Measurements from ENCODE around the gene PFDN1.

PFDN1 gene

DNA sequence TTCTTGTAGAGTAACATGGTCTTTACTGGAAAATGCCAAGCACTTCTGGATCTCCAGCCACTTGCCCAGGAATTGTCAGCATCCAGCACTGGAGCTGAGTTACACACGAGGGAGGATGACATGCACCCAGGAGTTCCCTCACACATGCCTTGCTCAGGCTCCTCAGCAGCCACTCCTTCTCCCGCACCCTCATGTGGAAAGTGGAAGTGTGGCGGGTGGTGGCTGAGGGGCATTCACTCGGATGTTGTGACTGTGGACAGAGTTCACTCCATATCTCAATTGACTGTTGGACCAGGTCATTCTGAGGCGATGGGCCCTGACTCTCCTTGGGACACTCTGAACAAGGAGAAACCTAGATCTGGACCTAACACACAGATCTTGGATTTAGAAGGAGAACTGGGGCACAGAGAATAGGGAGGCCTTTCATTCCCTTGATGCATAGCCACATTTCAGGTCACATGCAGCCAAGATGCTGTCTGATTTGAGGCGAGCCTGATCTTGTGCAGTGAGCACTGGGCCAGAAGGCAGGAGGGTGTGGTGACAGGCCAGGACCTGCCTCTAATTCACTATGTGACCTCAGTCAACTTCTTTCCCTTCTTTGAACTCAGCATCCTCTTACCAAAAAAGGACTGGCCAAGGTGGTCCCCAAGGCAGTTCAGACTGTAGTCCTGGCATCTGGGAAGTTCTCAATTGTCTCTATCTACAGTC is 65.9 kb downstream of the PFDN1 start:
- no peak for DNase-seq

DNA sequence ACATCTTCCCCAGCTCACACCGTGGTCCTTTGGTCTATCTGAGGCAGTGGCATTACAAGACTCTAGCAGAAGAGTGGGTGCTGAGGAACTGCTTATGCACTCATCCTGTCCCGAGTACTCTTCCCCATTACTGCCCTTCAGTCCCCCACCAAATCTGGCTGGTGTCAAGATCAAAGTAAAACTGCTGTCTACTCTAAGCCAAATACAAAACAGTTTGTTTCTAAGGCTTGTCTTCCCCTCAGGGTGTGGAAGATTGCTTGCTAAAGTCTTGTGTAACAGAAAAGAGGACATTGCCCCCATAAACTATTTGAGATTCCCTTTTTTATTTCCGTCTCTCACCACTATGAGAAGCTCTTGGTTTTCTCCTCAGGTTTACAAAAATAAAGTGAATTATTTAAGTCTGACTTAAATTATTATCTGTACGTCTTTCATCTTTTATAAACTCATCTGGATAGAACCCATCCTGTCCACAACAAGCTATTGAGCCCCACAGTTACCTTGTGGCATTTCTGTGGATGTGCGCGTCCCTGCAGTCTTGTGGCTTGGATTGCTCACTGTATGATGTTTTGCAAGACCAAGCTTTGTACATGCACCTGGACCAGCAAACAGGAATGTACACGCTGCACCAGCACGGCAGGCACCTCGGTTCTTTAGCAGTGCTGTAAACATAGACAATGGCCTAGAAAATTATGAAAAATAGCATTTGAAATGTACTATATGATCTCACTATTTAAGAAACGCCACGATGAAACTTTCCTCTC is 66.9 kb downstream of the PFDN1 start:
- DNase-seq, result no peak

DNA sequence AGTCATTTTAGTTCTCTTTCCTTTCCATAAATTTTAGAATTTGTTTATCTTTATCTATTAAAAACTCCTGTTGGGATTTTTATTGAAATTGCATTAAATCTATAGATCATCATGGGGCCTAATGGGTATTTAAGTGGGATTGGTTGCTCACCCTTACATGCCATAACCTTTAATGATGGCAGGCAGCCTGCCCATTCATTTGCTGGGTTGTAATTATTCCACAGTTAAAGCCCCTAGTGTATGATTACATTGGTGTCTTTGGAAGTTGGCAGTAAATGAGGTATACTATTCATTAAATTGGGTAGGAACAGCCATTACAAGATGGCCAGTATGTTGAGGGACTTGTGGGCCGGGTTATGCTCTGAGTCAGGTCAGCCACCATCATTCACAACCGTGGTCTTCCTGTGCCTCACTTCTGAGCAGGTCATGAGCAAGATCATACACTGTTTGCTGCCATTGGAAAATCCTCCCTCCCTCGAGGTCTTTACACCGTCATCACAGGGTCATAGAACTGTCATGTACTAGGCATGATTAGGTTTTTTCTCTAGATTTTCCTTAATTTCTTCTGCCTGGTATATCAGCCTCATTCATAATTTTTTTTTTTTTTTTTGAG is 68.4 kb downstream of the PFDN1 start:
- no peak for DNase-seq

DNA sequence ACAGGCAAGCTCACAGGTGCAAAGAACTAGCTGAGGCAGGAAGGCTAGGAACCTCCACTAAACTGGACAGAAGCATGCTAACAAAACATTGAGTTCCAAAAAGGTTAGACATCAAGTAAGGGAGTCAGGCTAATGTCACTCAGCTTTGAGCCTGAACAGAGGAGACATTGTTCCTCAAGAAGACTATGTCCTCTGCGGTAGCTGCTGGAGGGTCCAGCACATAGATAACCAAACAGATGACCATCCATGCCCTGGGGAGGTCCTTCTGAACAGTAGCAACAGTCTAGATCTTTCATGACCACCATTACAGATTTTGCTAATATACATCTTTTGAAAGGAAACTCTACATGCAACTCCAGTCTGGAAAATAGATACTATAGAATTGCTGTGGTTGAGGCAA is 70.2 kb downstream of the PFDN1 start:
- no peak for DNase-seq

DNA sequence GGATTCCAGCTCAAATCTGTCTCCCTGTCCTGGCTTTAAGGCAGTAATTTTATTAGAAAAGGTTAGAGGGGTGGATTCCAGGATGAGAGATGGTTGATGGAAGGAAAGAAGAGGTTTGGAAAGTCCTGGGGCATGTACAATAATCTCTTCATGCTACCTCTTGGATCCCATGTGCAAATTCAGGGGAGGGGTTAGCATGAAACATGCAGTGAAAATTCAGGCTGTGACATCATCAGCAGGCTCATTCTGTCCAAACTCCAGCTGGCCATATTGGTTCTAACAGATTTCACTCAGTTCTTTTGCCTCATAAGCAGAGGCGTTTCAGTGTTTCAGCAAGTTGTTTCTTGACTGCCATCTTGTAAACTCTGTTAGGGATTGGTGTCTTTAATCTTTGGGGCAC is 72.5 kb downstream of the PFDN1 start:
- DNase-seq, result no peak

DNA sequence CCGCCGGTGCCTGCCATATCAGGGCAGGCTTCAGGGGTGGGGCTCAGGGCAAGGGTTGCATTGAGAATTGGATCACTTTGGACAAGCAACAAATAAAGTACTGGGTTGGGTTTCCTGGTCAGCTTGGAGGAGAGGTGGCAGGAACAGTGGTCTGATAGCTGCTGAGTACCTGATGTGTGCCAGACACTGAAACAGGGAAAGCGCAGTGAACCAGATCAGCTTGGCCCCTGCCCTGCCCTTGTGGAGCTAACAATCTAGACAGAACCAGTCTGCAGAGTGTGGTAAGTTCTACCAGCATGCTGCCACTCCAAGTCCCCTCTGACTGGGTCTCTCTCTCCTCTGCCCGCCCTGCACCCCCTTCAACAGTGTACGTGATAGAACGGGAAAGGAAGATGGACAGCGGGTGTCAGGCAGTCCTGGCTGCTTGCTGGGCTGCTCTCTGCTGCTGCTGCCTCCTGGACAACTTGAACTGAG is 74.5 kb downstream of the PFDN1 start:
- DNase-seq, result no peak

DNA sequence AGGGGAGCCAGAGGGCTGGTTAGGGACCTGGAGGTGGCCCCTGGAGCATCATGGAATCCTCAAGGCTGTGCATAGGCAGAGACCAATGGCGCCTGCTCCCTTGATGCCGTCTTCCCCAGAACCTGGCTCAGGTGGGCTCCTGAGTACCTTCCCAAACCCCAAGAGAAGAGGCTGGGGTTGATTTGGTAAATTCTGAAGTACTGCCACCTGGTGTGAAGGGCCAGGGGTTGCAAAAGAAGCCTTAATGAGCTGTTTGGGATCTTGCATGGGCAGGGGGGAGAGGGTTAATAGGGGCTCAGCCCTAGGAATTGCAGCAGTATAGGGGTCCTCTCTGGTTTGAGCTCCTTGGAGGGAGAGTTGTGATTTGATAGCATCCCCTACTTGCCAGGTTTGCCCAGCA is 75.9 kb downstream of the PFDN1 start:
- no peak for DNase-seq

DNA sequence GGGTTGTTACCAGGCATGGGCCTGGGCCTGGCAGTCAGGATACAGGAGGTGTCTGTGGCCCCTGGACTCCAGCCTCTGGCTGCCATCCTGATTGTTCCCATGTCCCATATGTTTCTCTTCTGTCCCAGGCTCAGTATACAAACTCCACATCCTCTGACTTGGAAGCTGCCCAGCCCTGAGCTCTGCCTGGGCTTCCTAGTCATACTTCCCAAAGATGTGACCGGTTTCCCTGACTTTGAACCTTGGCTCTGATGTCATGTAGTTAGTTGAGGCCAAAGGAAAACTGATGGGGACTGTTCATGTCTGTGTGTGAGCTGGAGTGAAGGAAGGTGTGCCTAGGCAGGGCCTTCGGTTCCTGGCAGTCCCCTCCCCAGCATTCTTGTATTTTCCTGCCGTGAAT is 77.5 kb downstream of the PFDN1 start:
- no peak for DNase-seq

DNA sequence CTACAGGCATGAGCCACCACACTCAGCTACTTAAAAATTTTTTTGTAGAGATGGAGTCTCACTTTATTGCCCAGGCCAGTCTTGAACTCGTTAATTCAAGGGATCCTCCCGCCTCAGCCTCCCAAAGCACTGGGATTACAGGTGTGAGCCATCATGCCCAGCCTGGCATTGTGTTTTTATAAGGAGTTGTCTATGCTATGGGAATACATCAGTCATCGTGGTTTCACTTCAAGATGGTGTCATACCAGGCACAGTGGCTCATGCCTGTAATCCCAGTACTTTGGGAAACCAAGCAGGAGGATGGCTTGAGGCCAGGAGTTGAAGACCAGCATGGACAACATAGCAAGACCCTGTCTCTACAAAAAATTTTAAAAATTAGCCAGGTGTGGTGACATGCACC is 78.2 kb downstream of the PFDN1 start:
- no peak for DNase-seq

DNA sequence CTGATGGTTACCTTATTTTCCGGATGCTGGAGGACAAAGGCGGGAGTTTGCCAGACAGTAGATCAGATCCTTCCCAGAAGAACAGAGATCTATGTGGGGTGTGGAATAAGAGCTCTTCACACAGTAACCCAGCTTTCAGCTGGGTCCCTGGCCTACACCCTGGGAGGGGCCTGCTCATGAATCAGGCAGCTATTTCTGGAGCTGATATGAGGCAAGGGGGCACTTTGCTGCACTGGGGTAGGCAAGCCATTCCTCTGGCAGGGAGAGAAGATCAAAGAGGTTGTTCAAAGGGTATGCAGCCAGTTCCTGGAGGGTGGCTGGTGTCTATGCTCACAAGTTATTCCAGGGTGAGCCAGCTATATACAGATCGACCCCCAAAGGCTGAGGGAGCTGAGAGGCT is 79.3 kb downstream of the PFDN1 start:
- no peak for DNase-seq

DNA sequence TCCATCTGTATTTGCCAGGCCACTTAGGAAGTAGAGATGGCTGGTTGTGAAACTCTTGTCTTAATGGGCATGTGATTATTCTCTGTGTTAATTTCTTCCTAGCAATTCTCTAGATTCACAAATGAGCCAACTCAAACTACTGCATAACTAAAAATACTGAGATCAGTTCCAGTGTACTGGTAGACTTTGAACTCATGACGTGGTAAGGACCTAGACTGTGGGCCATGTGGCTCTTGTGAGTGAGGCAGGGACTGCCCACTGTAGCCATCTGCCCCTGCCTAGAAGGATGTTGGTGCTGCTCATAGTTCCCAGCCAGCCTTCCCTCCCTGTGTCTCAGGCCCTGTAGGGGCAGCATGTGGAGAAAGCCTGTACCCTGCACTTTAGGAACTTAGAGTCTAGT is 80.5 kb downstream of the PFDN1 start:
- no peak for DNase-seq

DNA sequence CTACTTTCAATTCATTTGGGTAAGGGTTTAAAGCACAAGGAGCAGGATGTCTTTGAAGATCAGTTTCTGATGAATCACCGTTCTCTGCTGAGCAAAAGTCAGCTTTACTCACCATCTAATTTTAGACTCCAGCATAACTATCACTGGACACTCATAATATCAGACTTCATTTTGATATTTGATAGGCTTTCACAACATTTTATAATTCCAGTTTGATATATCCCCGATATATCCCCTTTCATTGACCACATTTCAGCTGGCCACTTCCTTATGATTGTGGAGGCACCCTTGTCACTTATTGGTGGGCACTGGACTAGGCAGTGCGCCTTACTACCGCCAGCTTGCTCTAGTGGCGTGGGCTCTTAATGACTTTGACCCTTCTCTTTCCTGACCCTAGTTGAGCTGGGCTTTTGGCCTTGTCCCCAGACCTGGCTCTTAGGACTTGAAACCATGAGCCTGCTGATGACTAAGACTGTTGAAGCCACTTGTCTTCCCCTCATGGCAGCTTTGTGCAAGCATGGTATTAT is 81.1 kb downstream of the PFDN1 start:
- no peak for DNase-seq

DNA sequence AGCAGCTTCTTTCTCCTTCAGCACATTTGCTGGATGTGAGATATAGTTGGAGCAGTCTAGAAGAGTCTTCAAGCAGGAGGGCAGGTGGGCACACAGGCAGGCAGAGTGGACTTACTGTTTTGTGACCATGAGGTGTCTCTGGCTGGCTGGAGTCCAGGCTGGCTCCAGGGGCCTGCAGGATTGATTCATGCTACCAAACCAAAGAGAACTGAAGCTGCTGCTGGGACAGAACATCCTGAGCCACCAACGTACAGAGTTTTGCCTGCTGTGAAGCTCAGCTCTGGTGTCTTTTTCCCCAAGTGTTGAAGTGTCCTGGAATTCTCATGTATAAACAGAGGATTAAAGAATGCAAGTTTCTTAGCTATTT is 82.2 kb downstream of the PFDN1 start:
- no peak for DNase-seq

DNA sequence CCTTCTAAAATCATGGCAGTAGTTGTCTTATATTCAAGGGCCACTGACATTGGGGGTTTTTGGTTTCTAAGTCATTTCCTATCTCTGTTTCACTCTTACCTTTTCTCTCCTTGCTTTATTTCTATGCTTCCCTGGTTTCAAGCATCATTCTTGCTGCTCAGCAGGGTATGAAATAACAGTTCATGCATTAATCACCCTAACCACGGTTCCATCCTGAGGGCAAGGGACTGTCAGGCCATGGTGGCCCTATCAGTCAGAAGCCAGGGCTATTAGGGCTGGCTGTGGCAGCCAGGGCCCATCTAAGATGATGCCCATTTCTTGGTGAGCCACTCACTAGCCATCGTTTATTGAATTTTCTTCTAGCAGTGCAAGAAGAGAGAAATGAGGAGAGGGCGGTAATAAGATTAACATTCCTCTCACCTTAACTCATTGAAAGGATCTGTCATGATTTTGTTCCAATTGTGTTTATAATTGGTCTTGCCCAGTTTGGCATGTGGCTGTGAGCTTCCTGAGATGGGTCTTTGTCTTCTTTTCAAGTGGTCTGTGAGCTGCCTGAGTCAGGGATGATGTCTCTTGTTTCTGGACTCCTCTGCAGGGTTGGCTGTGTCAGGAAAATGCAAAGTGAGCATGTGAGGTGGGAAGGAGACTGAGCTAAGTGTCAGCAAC is 82.7 kb downstream of the PFDN1 start:
- no peak for DNase-seq

DNA sequence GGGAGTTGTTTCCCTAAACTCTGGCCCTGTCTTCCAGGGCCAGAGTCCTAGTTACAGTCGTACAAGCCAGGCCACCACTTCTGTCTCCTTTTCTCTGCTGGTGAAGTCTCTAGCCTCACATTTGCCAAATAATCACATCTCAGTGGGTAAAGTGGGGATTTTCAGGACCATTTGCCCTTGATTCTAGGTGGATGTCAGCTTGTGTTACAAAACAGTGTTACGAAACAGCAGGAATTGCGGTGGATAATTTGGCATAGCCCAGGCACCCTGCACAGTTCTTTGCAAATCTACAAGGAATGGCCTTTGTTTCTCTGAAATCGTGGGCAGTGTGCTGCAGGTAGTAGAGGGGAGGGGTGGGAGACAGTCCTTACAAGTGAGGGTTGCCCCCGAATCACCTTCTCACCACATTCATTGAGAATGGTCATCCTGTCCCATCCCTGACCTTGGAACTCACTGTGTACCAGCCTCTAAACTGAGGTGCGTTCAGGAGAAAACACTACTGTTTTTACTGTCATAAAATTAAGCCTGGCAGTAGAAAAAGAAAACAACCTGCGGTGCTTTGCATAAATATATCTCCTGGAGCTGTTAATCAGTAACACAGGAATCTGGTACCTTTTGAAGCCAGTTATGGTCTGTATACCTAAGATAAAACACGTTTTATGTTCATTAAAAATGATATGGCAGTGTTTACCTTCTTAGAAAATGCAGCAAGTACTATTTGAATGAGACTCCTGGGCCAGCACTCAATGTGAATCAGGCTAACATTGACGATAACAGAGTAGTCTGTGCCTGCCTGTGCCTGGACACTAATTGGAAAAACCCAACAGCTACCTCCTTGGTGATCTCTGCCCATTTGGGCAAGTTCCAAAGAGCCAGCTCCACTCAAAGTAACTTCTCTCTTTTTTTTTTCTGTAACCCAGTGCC is 83.6 kb downstream of the PFDN1 start:
- DNase-seq, result no peak

DNA sequence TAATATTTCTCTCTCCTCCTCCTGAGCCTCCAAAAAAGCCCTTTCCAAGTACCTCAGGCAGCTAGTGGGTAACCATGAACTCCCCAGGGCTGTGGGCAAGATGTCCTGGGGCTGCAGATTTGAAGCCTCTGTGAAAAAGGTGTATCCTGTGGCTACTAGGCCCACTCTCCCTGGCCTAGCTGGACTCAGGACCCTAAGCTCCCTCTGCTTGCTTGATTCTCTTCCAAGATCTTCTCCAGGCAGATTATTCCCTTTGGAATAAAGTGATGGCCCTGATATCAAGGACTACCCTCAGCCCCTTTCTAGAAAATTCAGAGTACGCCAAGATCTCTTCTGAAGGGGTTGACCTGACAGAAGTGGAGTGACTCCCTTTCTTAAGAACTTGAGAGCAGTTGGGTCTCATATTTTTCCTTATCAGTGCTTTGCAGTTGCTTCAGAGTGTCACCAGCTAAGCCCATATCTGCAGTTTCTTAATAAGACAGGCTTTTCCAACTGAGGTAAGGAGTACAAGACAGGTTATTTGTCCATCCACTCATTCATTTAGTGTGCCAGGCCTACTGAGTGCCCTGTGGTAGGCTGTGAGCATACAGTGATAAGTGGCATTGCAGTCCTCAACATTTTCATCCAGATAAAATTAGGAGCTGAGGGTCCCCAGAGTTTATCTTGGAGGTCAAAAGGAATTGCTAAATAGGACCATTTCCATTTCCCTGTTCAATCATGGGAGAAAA is 85.4 kb downstream of the PFDN1 start:
- no peak for DNase-seq

DNA sequence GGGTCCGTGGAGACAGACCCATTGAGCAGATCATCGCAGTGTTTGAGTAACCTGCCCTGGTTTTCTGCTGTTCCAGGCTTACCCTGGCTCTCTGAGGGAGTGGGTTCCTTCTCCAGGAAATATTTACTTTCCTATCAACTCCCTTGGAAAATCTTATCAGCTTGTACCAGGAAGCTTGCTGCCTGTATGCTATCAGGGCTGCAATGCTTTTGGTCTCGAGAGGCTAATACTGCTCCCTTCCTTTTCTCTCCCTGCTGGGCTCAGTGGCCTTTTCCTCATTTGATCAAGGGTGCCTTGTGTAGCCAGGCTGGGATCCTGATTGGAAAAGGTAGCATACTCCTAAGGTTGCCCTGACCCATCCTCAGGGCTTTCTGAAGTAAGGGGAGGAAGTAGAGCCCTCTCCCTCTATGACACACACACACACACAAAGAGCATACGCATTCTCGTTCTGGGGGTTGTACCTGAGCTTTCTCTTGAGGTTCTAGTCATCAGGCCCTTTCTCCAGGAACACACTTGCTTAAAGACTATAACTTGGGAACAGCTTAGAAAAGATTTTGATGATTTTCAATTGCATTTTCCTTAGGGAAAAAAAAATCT is 86.3 kb downstream of the PFDN1 start:
- no peak for DNase-seq

DNA sequence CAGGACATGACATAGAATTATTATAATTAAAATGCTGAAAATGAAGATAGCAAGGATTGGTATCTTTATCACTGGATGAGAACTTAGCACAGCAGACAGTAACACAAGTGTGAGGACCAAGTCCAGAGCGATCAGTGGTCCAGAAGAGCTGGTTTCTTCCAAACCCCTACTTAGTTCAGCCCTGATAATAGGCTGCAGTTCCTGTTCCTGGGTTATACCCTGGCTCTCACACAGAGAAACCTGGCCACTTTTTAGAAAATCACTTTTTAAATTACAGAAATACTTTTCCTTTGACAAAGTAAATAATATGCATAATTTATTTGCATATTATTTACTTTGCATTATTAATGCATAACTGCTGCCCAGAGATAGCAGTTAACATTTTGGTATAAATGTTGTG is 87.6 kb downstream of the PFDN1 start:
- DNase-seq, result no peak

DNA sequence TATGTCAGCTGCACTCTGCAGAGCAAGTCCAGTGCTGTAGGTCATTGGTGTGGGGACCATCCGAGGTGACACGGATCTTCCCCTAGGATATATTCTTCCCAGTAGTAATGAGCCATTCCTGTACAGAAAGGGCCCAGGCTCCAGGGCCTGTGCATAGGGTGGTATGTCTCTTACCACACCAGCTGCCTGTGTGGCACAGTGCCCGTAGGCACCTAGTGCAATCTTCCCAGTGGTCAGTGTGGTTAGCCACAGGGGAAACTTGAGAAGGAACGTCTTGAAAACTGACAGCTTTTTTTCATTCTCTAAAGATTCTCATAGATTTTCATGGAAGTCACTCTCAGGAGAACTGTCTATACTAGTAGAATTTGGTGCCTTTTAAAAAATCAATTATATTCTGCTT is 88.1 kb downstream of the PFDN1 start:
- DNase-seq, result peak; percentile 7

DNA sequence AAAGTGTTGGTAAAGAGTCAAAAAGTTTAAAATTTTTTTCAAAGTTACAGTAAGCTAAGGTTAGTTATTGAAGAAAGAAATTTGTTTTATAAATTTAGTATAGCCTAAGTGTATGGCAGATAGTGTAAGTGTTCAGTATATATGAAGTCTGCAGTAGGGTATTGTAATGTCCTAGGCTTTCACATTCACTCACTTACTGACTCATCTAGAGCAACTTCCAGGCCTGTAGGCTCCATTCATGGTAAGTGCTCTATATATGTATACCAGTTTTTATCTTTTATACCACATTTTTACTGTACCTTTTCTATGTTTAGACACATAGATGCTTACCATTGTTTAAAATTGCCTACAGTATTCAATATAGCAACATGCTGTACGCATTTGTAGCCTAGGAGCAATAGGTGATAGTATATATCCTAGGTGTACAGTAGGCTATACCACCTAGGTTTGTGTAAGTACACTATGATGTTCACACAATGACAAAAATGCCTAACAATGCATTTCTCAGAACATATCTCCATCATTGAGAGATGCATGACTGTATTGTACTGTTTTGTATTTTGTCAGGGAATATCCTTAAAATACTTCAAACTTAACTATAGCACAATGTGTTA is 89.4 kb downstream of the PFDN1 start:
- DNase-seq, result no peak

DNA sequence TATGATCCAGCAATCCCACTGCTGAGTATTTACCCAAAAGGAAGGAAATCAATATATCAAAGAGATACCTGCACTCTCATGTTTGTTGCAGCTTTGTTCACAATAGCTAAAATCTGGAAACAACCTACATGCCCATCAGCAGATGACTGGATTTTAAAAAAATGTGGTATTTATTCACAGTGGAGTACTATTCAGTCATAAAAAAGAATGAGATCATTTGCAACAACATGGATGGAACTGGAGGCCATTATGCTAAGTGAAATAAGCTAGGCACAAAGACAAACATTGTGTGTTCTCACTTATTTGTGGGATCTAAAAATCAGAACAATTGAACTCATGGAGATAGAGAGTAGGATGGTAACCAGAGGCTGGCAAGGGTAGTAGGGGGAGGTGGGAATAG is 94.8 kb downstream of the PFDN1 start:
- no peak for DNase-seq

All from CD4-positive, alpha-beta T cell treated with Interleukin-17A for 1 hour (primary cell).